Measurements from ENCODE around the gene HERPUD2. TPM values are rescaled to one million over a fixed set of nuclear protein-coding genes. Genes with fewer than 3 reads are reported as not detected.
"Not testable (repeated sequence)": the region's sequence is repeated elsewhere in the genome, so short reads cannot be mapped to it uniquely, and the experiment has no call there.

The HERPUD2 gene
- total RNA-seq, 1 donor from 2014 or later = 28.0 TPM

DNA sequence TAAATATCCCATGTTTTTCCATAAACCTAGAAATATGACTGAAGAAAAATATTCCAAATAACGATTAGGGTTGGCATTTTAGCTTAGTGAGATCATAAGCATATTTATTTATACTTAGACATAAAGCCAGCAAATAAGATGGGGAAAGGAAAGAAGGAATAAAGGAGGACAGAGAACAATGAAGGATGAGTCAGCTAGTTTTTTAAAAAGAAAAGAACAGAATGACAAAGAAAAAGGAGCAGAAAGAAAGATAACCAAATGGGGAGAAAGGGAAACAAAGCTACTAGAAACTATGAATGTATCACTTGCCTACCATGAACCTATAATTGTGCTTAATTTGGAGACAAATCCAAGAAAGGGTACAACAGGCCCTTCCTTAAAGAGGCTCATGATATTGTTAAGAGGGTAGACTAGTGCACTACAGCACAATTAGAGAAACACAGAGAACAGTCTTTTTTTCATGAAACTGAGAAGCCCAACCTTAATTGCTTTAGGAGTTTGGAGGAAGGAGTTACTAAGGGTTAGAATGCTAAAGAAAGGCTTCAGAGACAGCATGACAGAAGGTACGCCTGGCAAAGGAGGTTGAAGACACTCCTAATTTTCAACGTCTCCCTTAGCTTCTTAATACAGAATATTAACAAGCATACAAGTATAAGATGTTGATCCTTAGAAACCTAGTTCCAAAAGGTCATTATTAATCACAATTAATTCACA, 23.9 kb downstream of the HERPUD2 start:
- H3K9me3 Mint-ChIP-seq (ENCODE audit: unreplicated experiment) = no peaks in the 10 kb centered on the region
- DNase-seq (ENCODE audit: low read depth) = no peak
- TF ChIP-seq EZH2 (IDR thresholded peaks at IDR 0.05; ENCODE audit: insufficient read depth, low read length) (no peak), CTCF (IDR thresholded peaks at IDR 0.05; ENCODE audit: insufficient read depth, low read depth, low read length) (no peak)
- Histone ChIP-seq H3K36me3 (ENCODE audit: insufficient read depth, low read length) (peaks cover 10% of the 10 kb centered on the region), H4K20me1 (ENCODE audit: insufficient read depth, low read length) (peaks cover 15% of the 10 kb centered on the region), H3K79me2 (ENCODE audit: insufficient read depth, low read length) (peaks cover 46% of the 10 kb centered on the region), H3K4me2 (ENCODE audit: low read length) (no peak overlapping the region), H3K27me3 (ENCODE audit: insufficient read depth, low read length) (no peaks in the 10 kb centered on the region), H3K27ac (ENCODE audit: low read depth, low read length) (no peak overlapping the region), H3K9me3 (ENCODE audit: insufficient read depth, low read depth, low read length) (no peaks in the 10 kb centered on the region), H3K9ac (ENCODE audit: low read length) (no peak overlapping the region), H3K4me3 (ENCODE audit: insufficient read depth, low read depth, low read length) (no peak overlapping the region), H2AFZ (ENCODE audit: low read depth, low read length) (no peak overlapping the region), H3K4me1 (ENCODE audit: insufficient read depth, low read length) (peaks cover 4% of the 10 kb centered on the region)
- peaks cover 8% of the 10 kb centered on the region for H3K4me1 Mint-ChIP-seq (ENCODE audit: low read depth, unreplicated experiment)
- no peak overlapping the region for H3K27ac Mint-ChIP-seq (ENCODE audit: unreplicated experiment)
- H3K4me3 Mint-ChIP-seq (ENCODE audit: unreplicated experiment) = no peak overlapping the region
- FAIRE-seq = no peak
- no peaks in the 10 kb centered on the region for H3K27me3 Mint-ChIP-seq (ENCODE audit: low read depth, unreplicated experiment)
- peaks cover 11% of the 10 kb centered on the region for H3K36me3 Mint-ChIP-seq (ENCODE audit: low read depth, unreplicated experiment)

GRCh38 chr7:35660411-35660810, 34.5 kb downstream of the HERPUD2 start:
- DNase-seq (ENCODE audit: low read depth); H4K20me1 ChIP-seq (ENCODE audit: insufficient read depth, low read length); H2AFZ ChIP-seq (ENCODE audit: low read depth, low read length); H3K4me1 Mint-ChIP-seq (ENCODE audit: low read depth, unreplicated experiment); FAIRE-seq; H3K27me3 ChIP-seq (ENCODE audit: insufficient read depth, low read length); H3K27ac ChIP-seq (ENCODE audit: low read depth, low read length); H3K9ac ChIP-seq (ENCODE audit: low read length); H3K4me3 Mint-ChIP-seq (ENCODE audit: unreplicated experiment); H3K79me2 ChIP-seq (ENCODE audit: insufficient read depth, low read length); H3K27ac Mint-ChIP-seq (ENCODE audit: unreplicated experiment); H3K9me3 ChIP-seq (ENCODE audit: insufficient read depth, low read depth, low read length); H3K4me1 ChIP-seq (ENCODE audit: insufficient read depth, low read length); H3K4me2 ChIP-seq (ENCODE audit: low read length); H3K4me3 ChIP-seq (ENCODE audit: insufficient read depth, low read depth, low read length); H3K36me3 ChIP-seq (ENCODE audit: insufficient read depth, low read length); H3K27me3 Mint-ChIP-seq (ENCODE audit: low read depth, unreplicated experiment): not testable (repeated sequence)
- Mint-ChIP-seq H3K36me3 (ENCODE audit: low read depth, unreplicated experiment) (peaks cover 44% of the 10 kb centered on the region), H3K9me3 (ENCODE audit: unreplicated experiment) (peaks cover 18% of the 10 kb centered on the region)

DNA sequence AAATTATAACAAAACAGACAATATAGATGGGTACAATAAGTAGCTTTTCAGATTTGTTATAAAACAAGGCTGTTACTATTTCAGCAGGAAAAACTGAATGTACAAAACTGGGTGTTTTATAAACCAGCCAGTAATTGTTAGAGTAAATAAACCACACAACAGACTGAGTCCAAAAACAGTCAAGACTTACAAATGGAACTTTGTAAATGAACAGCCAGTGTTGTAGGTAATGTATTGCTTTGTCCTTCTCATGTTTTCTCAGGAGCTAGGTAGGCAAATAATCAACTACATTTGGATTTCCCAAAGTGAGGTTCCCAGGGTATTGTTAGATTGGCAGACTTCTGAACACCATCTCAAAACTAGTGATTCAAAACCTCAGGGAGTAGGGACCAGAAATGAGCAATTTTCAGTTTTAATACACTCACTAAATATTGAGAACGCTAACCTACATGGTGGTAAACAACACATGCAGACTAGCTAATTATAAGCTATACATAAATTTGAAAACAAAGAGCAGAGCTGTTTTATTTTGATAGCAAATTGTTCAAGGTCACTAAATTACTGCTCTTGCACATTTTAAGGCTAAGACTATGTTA, 36.2 kb downstream of the HERPUD2 start:
- peaks cover 32% of the 10 kb centered on the region for H3K36me3 Mint-ChIP-seq (ENCODE audit: low read depth, unreplicated experiment)
- no peak overlapping the region for H3K4me3 Mint-ChIP-seq (ENCODE audit: unreplicated experiment)

More for the DNA sequence above, 36.2 kb downstream of the HERPUD2 start:
- peak; percentile 32 for FAIRE-seq
- Histone ChIP-seq H4K20me1 (ENCODE audit: insufficient read depth, low read length) (peaks cover 22% of the 10 kb centered on the region), H3K79me2 (ENCODE audit: insufficient read depth, low read length) (peaks cover 25% of the 10 kb centered on the region), H3K9me3 (ENCODE audit: insufficient read depth, low read depth, low read length) (no peaks in the 10 kb centered on the region), H2AFZ (ENCODE audit: low read depth, low read length) (no peak overlapping the region), H3K9ac (ENCODE audit: low read length) (no peak overlapping the region), H3K36me3 (ENCODE audit: insufficient read depth, low read length) (no peaks in the 10 kb centered on the region), H3K27me3 (ENCODE audit: insufficient read depth, low read length) (no peaks in the 10 kb centered on the region), H3K4me3 (ENCODE audit: insufficient read depth, low read depth, low read length) (no peak overlapping the region), H3K27ac (ENCODE audit: low read depth, low read length) (no peak overlapping the region), H3K4me2 (ENCODE audit: low read length) (no peak overlapping the region), H3K4me1 (ENCODE audit: insufficient read depth, low read length) (no peaks in the 10 kb centered on the region)
- no peak for DNase-seq (ENCODE audit: low read depth)
- H3K27me3 Mint-ChIP-seq (ENCODE audit: low read depth, unreplicated experiment) = no peaks in the 10 kb centered on the region
- peaks cover 10% of the 10 kb centered on the region for H3K9me3 Mint-ChIP-seq (ENCODE audit: unreplicated experiment)
- H3K27ac Mint-ChIP-seq (ENCODE audit: unreplicated experiment) = no peak overlapping the region
- no peak for TF ChIP-seq EZH2 (IDR thresholded peaks at IDR 0.05; ENCODE audit: insufficient read depth, low read length)
- TF ChIP-seq CTCF (IDR thresholded peaks at IDR 0.05; ENCODE audit: insufficient read depth, low read depth, low read length) = no peak
- H3K4me1 Mint-ChIP-seq (ENCODE audit: low read depth, unreplicated experiment) = no peaks in the 10 kb centered on the region

Data from astrocyte (in vitro differentiated cells and primary cell).